A673 (cell line): ENCODE measurements around the gene BUD31. TPM values are rescaled to one million over a fixed set of nuclear protein-coding genes. Genes with fewer than 3 reads are reported as not detected.

ENCODE experiments used
- BruUV-seq: library from RNA; stranded (reverse); fragments of 400-500 nt; replicated peaks from 2 replicates; lab custom pipeline; 2021; lab: Mats Ljungman, UMichigan
- CTCF ChIA-PET: fragments of 300-600 bp; sonication (Branson Sonifier 250); formaldehyde crosslinking; loops from one replicate; lab custom pipeline; 2022; ENCODE audit warnings: antibody characterized with exemption; lab: Charles Lee
- POLR2A ChIA-PET: fragments of 300-600 bp; sonication (Branson Sonifier 250); formaldehyde crosslinking; loops from one replicate; lab custom pipeline; 2022; ENCODE audit warnings: antibody characterized with exemption; ENCODE audit not compliant: low non-redundant PET; lab: Charles Lee
- DNase-seq: peaks from one replicate; pipeline ENCODE4 v3.0.0-alpha.2; 2015; ENCODE audit warnings: low spot score
- H3K27ac ChIP-seq: fragments of 200-600 bp; sonication (generic); 2 replicates; pipeline ENCODE4 v1.5.1; 2016; ENCODE audit warnings: mixed run types, low read depth, mild to moderate bottlenecking, mixed read lengths, antibody characterized with exemption, low read length; ENCODE audit not compliant: poor library complexity, severe bottlenecking
- H3K27me3 ChIP-seq: fragments of 200-600 bp; sonication (generic); replicated peaks from 2 replicates; pipeline ENCODE4 v1.6.1; 2017; ENCODE audit warnings: mixed run types, low read depth, mild to moderate bottlenecking, mixed read lengths, antibody characterized with exemption, low read length; ENCODE audit not compliant: insufficient read depth, poor library complexity
- H3K36me3 ChIP-seq: fragments of 200-600 bp; sonication (generic); 2 replicates; pipeline ENCODE4 v1.6.1; 2016; ENCODE audit warnings: mixed run types, mild to moderate bottlenecking, mixed read lengths, antibody characterized with exemption, low read length; ENCODE audit not compliant: insufficient read depth, poor library complexity, severe bottlenecking
- H3K4me1 ChIP-seq: fragments of 200-600 bp; sonication (generic); 2 replicates; pipeline ENCODE4 v1.6.1; 2017; ENCODE audit warnings: mixed run types, mild to moderate bottlenecking, mixed read lengths, antibody characterized with exemption, low read length; ENCODE audit not compliant: insufficient read depth, poor library complexity, severe bottlenecking
- H3K4me3 ChIP-seq: fragments of 200-600 bp; sonication (generic); 2 replicates; pipeline ENCODE4 v1.5.1; 2016; ENCODE audit warnings: low read depth, mixed run types, mild to moderate bottlenecking, mixed read lengths, low read length; ENCODE audit not compliant: poor library complexity, severe bottlenecking
- H3K9me3 ChIP-seq: fragments of 200-600 bp; sonication (generic); 2 replicates; pipeline ENCODE4 v1.6.1; 2016; ENCODE audit warnings: mixed run types, low read depth, mild to moderate bottlenecking, mixed read lengths, antibody characterized with exemption, low read length; ENCODE audit not compliant: poor library complexity, severe bottlenecking
- CTCF ChIP-seq: fragments of 300-800, 200-600 bp; sonication (generic); conservative IDR thresholded peaks from 2 replicates; pipeline ENCODE4 v1.5.1; 2017; ENCODE audit warnings: low read depth, mild to moderate bottlenecking, antibody characterized with exemption, low read length, moderate library complexity, mixed read lengths
- EZH2 ChIP-seq: fragments of 200-600 bp; sonication (generic); IDR thresholded peaks from 2 replicates; pipeline ENCODE4 v1.6.1; 2017; ENCODE audit warnings: borderline replicate concordance, low read depth, mild to moderate bottlenecking, mixed read lengths, antibody characterized with exemption, low read length; ENCODE audit not compliant: poor library complexity, severe bottlenecking
- intact Hi-C: fragments of 100-400 bp; cut with micrococcal nuclease; formaldehyde crosslinking; loops from one replicate; pipeline ENCODE4 v1.10.0; 2022; ENCODE audit not compliant: unreplicated experiment
- total RNA-seq: library from RNA; stranded (reverse); gene quantifications from 2 replicates; pipeline ENCODE4 v1.2.3, GENCODE V29; 2021

The BUD31 gene
- total RNA-seq, 1 experiment from 2014 or later: 194 TPM

GRCh38 chr7:99402854-99403253 lies 5.9 kb upstream of the BUD31 start:
- ChIA-PET CTCF (no interaction called here), POLR2A (no interaction called here)
- Histone ChIP-seq H3K36me3 (peaks cover 58% of the 10 kb centered on the region), H3K27ac (no peak overlapping the region), H3K4me3 (no peak overlapping the region), H3K4me1 (peaks cover 15% of the 10 kb centered on the region), H3K9me3 (no peaks in the 10 kb centered on the region), H3K27me3 (no peaks in the 10 kb centered on the region)
- TF ChIP-seq EZH2: no peak
- no peak for TF ChIP-seq CTCF
- DNase-seq: no peak
- intact Hi-C loops: no loop called here
- BruUV-seq: no TSS peak

DNA sequence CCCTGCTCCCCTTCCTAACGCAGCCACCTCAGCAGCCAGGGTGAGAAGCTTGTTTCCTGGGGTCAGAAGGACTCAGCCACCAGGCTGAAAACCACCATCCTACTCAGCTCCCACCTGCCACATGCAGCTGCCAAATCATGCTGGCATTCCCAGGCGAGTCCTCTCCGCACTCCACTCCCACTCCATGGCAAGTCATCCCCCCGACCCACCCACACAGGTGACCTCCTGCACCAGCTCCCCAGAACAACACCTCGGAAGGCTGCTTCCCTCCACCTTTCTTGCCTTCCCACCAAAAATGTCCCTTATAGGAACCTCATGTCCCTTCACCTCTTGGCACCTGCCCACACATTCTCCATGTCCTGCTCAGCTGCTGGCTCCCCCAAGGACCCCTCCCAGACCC lies 5.0 kb upstream of the BUD31 start:
- POLR2A ChIA-PET: no interaction called here
- DNase-seq: no peak
- H3K36me3 ChIP-seq: peaks cover 54% of the 10 kb centered on the region

DNA sequence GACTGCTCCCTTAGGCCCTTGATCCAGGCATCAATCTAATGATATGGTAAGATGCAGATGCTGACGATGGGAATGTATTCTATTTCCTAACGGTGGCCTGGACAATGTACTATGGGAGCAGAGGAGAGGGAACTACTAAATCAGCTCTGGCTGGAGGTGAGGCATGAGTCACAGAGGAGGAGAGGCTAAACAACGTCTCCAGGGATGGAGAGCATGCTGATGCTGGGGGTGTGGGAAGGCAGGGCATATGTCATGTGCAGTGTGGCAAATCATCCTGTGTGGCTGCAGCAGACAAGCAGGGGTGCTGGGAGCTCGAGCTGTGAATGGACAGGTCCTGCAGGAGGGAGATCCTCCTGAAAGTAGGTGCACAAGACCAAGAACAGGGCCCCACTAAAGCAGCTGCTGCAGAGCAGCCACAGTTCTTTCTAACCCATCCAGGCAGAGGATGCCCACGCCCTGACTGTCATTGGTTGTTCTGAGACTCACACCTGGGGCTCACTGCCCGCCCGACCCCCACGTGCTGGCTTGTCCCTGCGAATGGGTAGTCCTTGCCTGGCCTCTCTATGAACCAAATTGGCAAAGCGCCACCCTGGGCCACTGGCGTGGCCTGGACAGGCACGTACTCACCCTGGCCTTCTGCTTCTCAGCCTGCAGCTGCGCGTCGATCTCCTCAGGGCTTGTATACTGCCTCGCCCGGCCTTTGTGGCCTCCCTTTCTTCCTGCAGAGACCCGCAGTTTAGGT lies 4.4 kb upstream of the BUD31 start:
- intact Hi-C loops: no loop called here
- H3K4me3 ChIP-seq: no peak overlapping the region
- TF ChIP-seq EZH2 (no peak), CTCF (no peak)
- peaks cover 53% of the 10 kb centered on the region for H3K36me3 ChIP-seq
- no peaks in the 10 kb centered on the region for H3K27me3 ChIP-seq
- DNase-seq: no peak
- H3K27ac ChIP-seq: no peak overlapping the region
- POLR2A ChIA-PET: no interaction called here
- H3K9me3 ChIP-seq: no peaks in the 10 kb centered on the region
- BruUV-seq: no TSS peak
- peaks cover 15% of the 10 kb centered on the region for H3K4me1 ChIP-seq
- CTCF ChIA-PET: interaction anchor here (0.6 kb wide), 1 partner anchor 15 kb away, joined by 8 read pairs; no protein-coding TSS in a partner anchor

More for the DNA sequence above, 5.0 kb upstream of the BUD31 start:
- H3K4me1 ChIP-seq: peaks cover 15% of the 10 kb centered on the region
- H3K27me3 ChIP-seq: no peaks in the 10 kb centered on the region
- no peak overlapping the region for H3K4me3 ChIP-seq
- H3K9me3 ChIP-seq: no peaks in the 10 kb centered on the region
- no peak overlapping the region for H3K27ac ChIP-seq
- BruUV-seq: no TSS peak
- intact Hi-C loops: no loop called here
- CTCF ChIA-PET: interaction anchor here (0.6 kb wide), 1 partner anchor 640 kb away, joined by 4 read pairs; no protein-coding TSS in a partner anchor
- TF ChIP-seq CTCF (no peak), EZH2 (no peak)
